Common myeloid progenitor, CD34-positive (primary cell): Measurements from ENCODE around the gene SLC52A3.

Experiments
- CTCF ChIA-PET: fragments of 350-600 bp; sonication (Branson Sonifier 250); formaldehyde crosslinking; loops from one replicate; lab custom pipeline; 2021; ENCODE audit warnings: antibody characterized with exemption; lab: Charles Lee
- POLR2A ChIA-PET: fragments of 350-600 bp; sonication (Branson Sonifier 250); formaldehyde crosslinking; loops from one replicate; lab custom pipeline; 2021; ENCODE audit warnings: antibody characterized with exemption; lab: Charles Lee
- DNase-seq, 3 donors: peaks; one replicate each; pipeline versions ENCODE4 v3.0.0 to v3.0.0-alpha.2; 2013
- H3K27ac ChIP-seq, 2 experiments: 1 replicate in 1 of 2; 2 replicates in 1 of 2; pipeline ENCODE4 v1.7.0; 2013; ENCODE audit warnings: inconsistent platforms in 2 of 2, low read length in 2 of 2, mild to moderate bottlenecking in 2 of 2, low read depth in 1 of 2, moderate library complexity in 1 of 2; ENCODE audit not compliant: severe bottlenecking in 2 of 2, insufficient read depth in 1 of 2, poor library complexity in 1 of 2
- H3K27me3 ChIP-seq, 5 experiments: replicated peaks in 2 of 5; 1 replicate in 3 of 5; 2 replicates in 2 of 5; pipeline versions ENCODE4 v1.6.1 to v1.7.0; 2013; ENCODE audit warnings: low read length in 4 of 5, mild to moderate bottlenecking in 2 of 5, moderate library complexity in 2 of 5, inconsistent platforms in 1 of 5; ENCODE audit not compliant: insufficient read depth in 5 of 5, control insufficient read depth in 4 of 5
- H3K36me3 ChIP-seq, 4 experiments: 1 replicate in 2 of 4; 2 replicates in 2 of 4; pipeline versions ENCODE4 v1.6.1 to v1.7.0; 2013; ENCODE audit warnings: low read length in 3 of 4, control low read depth in 1 of 4, mild to moderate bottlenecking in 1 of 4; ENCODE audit not compliant: control insufficient read depth in 4 of 4, insufficient read depth in 4 of 4
- H3K4me1 ChIP-seq, 4 experiments: 1 replicate in 3 of 4; 2 replicates in 1 of 4; pipeline versions ENCODE4 v1.6.1 to v1.7.1; 2013; ENCODE audit warnings: low read length in 3 of 4, mild to moderate bottlenecking in 3 of 4, control low read depth in 1 of 4, inconsistent platforms in 1 of 4, moderate library complexity in 1 of 4; ENCODE audit not compliant: control insufficient read depth in 4 of 4, insufficient read depth in 4 of 4; ENCODE audit errors: control extremely low read depth in 1 of 4
- H3K4me3 ChIP-seq, 7 experiments: 1 replicate in 4 of 7; 2 replicates in 3 of 7; pipeline versions ENCODE4 v1.5.1 to v1.7.0; 2013; ENCODE audit warnings: mild to moderate bottlenecking in 7 of 7, low read length in 6 of 7, moderate library complexity in 6 of 7, inconsistent platforms in 2 of 7, low read depth in 2 of 7, control low read depth in 1 of 7; ENCODE audit not compliant: insufficient read depth in 4 of 7, control insufficient read depth in 1 of 7; ENCODE audit errors: extremely low read depth in 1 of 7
- H3K9me3 ChIP-seq, 5 experiments: 1 replicate in 4 of 5; 2 replicates in 1 of 5; pipeline versions ENCODE4 v1.6.1 to v1.7.1; 2013; ENCODE audit warnings: low read length in 4 of 5, mild to moderate bottlenecking in 2 of 5, inconsistent platforms in 1 of 5, low read depth in 1 of 5, moderate library complexity in 1 of 5; ENCODE audit not compliant: control insufficient read depth in 4 of 5, insufficient read depth in 2 of 5; ENCODE audit errors: control extremely low read depth in 1 of 5
- WGBS: methylation state at CpG from one replicate; pipeline ENCODE4 v1.1.5; 2013; ENCODE audit not compliant: insufficient coverage; 5-methylcytosine and 5-hydroxymethylcytosine counted together

The SLC52A3 gene

DNA sequence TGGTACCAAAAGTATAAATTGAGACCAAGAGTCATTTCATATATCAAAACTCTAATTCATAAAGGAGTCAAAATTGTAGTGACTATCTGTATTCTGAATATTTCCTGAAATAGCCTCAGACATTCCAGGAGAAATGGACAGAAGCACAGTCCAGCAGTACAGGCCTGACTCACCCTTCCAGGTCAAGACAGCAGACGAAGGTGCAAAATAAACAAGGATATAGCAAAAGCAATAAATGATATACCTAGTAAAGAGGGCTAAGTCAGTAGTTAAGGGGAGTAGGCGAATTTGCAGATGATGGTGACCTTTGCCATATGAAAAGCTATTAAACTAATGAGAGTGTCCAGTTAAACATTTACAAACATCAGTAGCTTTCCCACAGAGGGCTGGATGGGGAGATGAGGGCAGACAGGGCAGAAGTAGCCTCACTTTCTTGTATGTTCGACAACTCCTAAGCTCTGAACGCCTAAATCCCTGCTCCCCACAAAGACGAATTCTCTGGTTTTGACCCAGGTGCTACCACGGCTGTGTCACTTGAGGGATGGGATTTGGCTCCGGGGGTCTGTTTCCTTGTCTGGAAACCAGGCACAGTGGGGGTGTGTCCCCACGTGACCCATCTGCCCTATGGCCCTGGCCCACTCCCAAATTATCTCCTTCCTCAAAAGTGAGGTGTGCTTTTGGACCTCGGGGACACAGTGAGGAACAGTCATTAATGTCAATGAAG, 3.6 kb upstream of the SLC52A3 start:
- Histone ChIP-seq H3K4me1 (peaks cover 0 to 20% (median 12%) of the 10 kb centered on the region in 4 experiments), H3K4me3 (no peak overlapping the region), H3K27me3 (no peaks in the 10 kb centered on the region), H3K36me3 (no peaks in the 10 kb centered on the region), H3K27ac (no peak overlapping the region), H3K9me3 (peaks cover 0 to 3% (median 0%) of the 10 kb centered on the region in 5 experiments)
- no peak for DNase-seq
- WGBS = 94% methylated on average over 7 of the region's 9 CpGs
- ChIA-PET POLR2A (interaction anchor here (0.6 kb wide), 1 partner anchor 49 kb away, joined by 4 read pairs; no protein-coding TSS in a partner anchor), CTCF (no interaction called here)

- Histone ChIP-seq H3K9me3 (peaks cover 0 to 3% (median 0%) of the 10 kb centered on the region in 5 experiments), H3K4me1 (peaks cover 0 to 20% (median 12%) of the 10 kb centered on the region in 4 experiments), H3K4me3 (no peak overlapping the region), H3K27ac (no peak overlapping the region), H3K36me3 (no peaks in the 10 kb centered on the region), H3K27me3 (no peaks in the 10 kb centered on the region)
- ChIA-PET POLR2A (no interaction called here), CTCF (interaction anchor here (0.9 kb wide), 1 partner anchor 31 kb away, joined by 4 read pairs; no protein-coding TSS in a partner anchor)
- WGBS = 100% methylated on average over 1 of the region's 2 CpGs
- DNase-seq = no peak
Observed at GRCh38 chr20:770691-771090, 2.4 kb upstream of the SLC52A3 start.

GRCh38 chr20:766906-767305, 1.4 kb downstream of the SLC52A3 start:
- Histone ChIP-seq H3K27ac (no peak overlapping the region), H3K4me3 (no peak overlapping the region), H3K27me3 (no peaks in the 10 kb centered on the region), H3K36me3 (no peaks in the 10 kb centered on the region), H3K9me3 (peaks cover 0 to 3% (median 0%) of the 10 kb centered on the region in 5 experiments), H3K4me1 (peaks cover 0 to 15% (median 8%) of the 10 kb centered on the region in 4 experiments)
- ChIA-PET POLR2A (no interaction called here), CTCF (interaction anchor here (1.3 kb wide), 1 partner anchor 26 kb away, joined by 3 read pairs; no protein-coding TSS in a partner anchor)
- WGBS = 75% methylated on average over 1 of the region's 1 CpG
- no peak for DNase-seq

DNA sequence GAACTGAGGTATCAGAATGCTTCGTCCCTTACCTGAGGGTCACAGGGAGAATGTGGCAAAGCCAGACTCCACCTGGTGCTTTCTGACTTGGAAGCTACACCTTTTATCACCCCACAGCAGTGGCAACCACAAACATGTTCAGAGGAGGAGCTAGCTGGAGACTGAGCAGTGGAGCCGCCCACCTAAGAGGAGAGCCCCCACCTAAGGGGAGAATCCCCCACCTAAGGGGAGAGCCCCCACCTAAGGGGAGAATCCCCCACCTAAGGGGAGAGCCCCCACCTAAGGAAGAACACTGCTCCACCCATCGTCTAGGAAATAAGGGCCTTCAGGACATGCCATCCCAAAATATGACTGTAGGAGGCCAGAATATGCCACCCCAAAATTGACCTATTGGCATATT, 4.0 kb downstream of the SLC52A3 start:
- Histone ChIP-seq H3K27ac (no peak overlapping the region), H3K36me3 (no peaks in the 10 kb centered on the region), H3K9me3 (no peaks in the 10 kb centered on the region), H3K4me1 (peaks cover 0 to 20% (median 12%) of the 10 kb centered on the region in 4 experiments), H3K4me3 (no peak overlapping the region), H3K27me3 (no peaks in the 10 kb centered on the region)
- ChIA-PET CTCF (interaction anchor here (0.7 to 1.2 kb wide), 4 partner anchors 9 to 95 kb away, joined by 3 to 5 read pairs (median 3); no protein-coding TSS in a partner anchor), POLR2A (no interaction called here)
- DNase-seq = no peak
- 100% methylated on average over 1 of the region's 3 CpGs for WGBS

GRCh38 chr20:761418-762381, 6.6 kb downstream of the SLC52A3 start:
- ChIA-PET POLR2A (no interaction called here), CTCF (interaction anchor here (0.7 to 1.4 kb wide), 4 partner anchors 12 to 196 kb away, joined by 3 to 4 read pairs (median 4); no protein-coding TSS in a partner anchor)
- H3K27me3 ChIP-seq = no peaks in the 10 kb centered on the region
- H3K36me3 ChIP-seq = no peaks in the 10 kb centered on the region
- no peak overlapping the region for H3K4me3 ChIP-seq
- H3K4me1 ChIP-seq = peaks cover 2 to 38% (median 18%) of the 10 kb centered on the region in 4 experiments
- 94% methylated on average over 18 of the region's 24 CpGs for WGBS
- no peak for DNase-seq
- H3K27ac ChIP-seq = no peak overlapping the region
- H3K9me3 ChIP-seq = no peaks in the 10 kb centered on the region

- no peaks in the 10 kb centered on the region for H3K27me3 ChIP-seq
- WGBS = 58% methylated on average over 39 of the region's 44 CpGs
- DNase-seq = peak in 1 of 3 donors; percentile 33
- H3K27ac ChIP-seq = no peak overlapping the region
- H3K36me3 ChIP-seq = no peaks in the 10 kb centered on the region
- peak overlapping the region in 1 of 7 experiments; percentile 19 for H3K4me3 ChIP-seq
- ChIA-PET POLR2A (no interaction called here), CTCF (interaction anchor here (1.0 to 2.5 kb wide), 3 partner anchors 8 to 15 kb away, joined by 4 to 11 read pairs (median 4); partner anchors contain the start of gene SLC52A3)
- peaks cover 2 to 44% (median 21%) of the 10 kb centered on the region in 4 experiments for H3K4me1 ChIP-seq
- H3K9me3 ChIP-seq = no peaks in the 10 kb centered on the region
Observed at GRCh38 chr20:760751-761417, 7.4 kb downstream of the SLC52A3 start.
